Parathyroid adenoma (tissue), 2 donors: Measurements from ENCODE around the gene ZNF524.

Experiments used
- H2AFZ ChIP-seq: fragments of 300-600 bp; sonication (generic); one replicate; pipeline ENCODE4 v1.7.0; 2017; ENCODE audit warnings: antibody characterized with exemption, mild to moderate bottlenecking
- H3K27ac ChIP-seq: fragments of 300-600 bp; sonication (generic); one replicate; pipeline ENCODE4 v1.7.0; 2017
- H3K27me3 ChIP-seq: fragments of 300-600 bp; sonication (generic); one replicate; pipeline ENCODE4 v1.7.0; 2017; ENCODE audit warnings: low read length; ENCODE audit not compliant: control insufficient read depth, insufficient read depth
- H3K36me3 ChIP-seq: fragments of 300-600 bp; sonication (generic); one replicate; pipeline ENCODE4 v1.7.0; 2017; ENCODE audit warnings: low read length; ENCODE audit not compliant: control insufficient read depth, insufficient read depth
- H3K4me1 ChIP-seq: fragments of 300-600 bp; sonication (generic); one replicate; pipeline ENCODE4 v1.7.0; 2017; ENCODE audit warnings: control low read depth
- H3K4me2 ChIP-seq: fragments of 300-600 bp; sonication (generic); one replicate; pipeline ENCODE4 v1.7.0; 2017; ENCODE audit warnings: low read length
- H3K4me3 ChIP-seq: fragments of 300-600 bp; sonication (generic); one replicate; pipeline ENCODE4 v1.7.0; 2017; ENCODE audit warnings: low read depth, low read length
- H3K79me2 ChIP-seq: fragments of 300-600 bp; sonication (generic); one replicate; pipeline ENCODE4 v1.7.0; 2017; ENCODE audit warnings: control low read depth
- H3K9ac ChIP-seq: fragments of 300-600 bp; sonication (generic); one replicate; pipeline ENCODE4 v1.7.0; 2017; ENCODE audit warnings: mild to moderate bottlenecking
- H3K9me3 ChIP-seq: fragments of 300-600 bp; sonication (generic); one replicate; pipeline ENCODE4 v1.7.0; 2017; ENCODE audit warnings: low read length; ENCODE audit not compliant: control insufficient read depth
- TF ChIP-seq, protein P1 (sequence below): fragments of 300-600 bp; sonication (generic); IDR thresholded peaks from one replicate; pipeline ENCODE4 v1.7.0; 2017; ENCODE audit warnings: antibody characterized with exemption, mild to moderate bottlenecking
- donor health status: primary hyperparathyroidism.

The ZNF524 gene

DNA sequence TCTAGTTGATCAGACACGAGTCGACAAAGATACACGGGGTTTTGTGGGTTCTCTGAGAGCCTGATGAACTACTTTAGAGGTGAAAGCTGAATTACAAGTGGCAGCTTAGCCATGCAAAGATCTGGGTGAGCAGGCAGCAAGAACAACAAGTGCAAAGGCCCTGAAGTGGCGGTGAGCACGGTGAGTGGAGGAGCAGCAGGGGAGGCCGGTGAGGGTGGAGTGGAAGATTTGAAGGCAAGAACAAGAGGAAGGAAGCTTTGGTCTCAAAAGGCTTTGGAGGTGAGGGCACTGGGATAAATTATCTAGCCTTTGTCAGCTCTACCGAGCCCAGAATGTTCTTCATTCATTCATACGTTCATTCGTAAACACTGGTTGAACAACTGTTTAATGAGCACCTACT, 6.7 kb downstream of the ZNF524 start:
- no peak overlapping the region for H2AFZ ChIP-seq
- peak overlapping the region; percentile 99 for H3K4me2 ChIP-seq
- H3K79me2 ChIP-seq: peaks cover 39% of the 10 kb centered on the region
- H3K27me3 ChIP-seq: no peaks in the 10 kb centered on the region
- H3K27ac ChIP-seq: no peak overlapping the region
- peaks cover 22% of the 10 kb centered on the region for H3K4me1 ChIP-seq
- TF ChIP-seq, protein P1, sequence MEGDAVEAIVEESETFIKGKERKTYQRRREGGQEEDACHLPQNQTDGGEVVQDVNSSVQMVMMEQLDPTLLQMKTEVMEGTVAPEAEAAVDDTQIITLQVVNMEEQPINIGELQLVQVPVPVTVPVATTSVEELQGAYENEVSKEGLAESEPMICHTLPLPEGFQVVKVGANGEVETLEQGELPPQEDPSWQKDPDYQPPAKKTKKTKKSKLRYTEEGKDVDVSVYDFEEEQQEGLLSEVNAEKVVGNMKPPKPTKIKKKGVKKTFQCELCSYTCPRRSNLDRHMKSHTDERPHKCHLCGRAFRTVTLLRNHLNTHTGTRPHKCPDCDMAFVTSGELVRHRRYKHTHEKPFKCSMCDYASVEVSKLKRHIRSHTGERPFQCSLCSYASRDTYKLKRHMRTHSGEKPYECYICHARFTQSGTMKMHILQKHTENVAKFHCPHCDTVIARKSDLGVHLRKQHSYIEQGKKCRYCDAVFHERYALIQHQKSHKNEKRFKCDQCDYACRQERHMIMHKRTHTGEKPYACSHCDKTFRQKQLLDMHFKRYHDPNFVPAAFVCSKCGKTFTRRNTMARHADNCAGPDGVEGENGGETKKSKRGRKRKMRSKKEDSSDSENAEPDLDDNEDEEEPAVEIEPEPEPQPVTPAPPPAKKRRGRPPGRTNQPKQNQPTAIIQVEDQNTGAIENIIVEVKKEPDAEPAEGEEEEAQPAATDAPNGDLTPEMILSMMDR: no peak
- H3K9me3 ChIP-seq: no peaks in the 10 kb centered on the region
- H3K4me3 ChIP-seq: peak overlapping the region; percentile 94
- H3K9ac ChIP-seq: no peak overlapping the region
- H3K36me3 ChIP-seq: no peaks in the 10 kb centered on the region

DNA sequence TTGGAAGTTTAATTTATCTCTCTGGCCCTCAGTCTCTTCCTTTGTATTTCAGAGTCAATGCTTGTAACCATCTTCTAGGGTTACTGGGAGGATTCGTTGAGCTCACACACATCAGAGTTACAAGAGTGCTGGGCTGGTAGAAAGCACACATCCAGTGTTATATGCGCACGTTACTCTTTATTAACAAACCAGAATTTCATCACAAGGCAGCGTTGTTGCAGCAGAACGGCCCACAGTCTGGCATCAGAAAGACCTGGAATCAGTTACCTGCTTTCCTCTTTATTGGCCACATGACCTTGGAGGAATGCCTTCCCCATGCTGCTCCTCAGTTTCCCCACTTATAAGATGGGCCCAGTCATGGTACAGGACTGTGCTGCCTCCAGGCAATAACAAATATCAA, 9.2 kb downstream of the ZNF524 start:
- Histone ChIP-seq H3K4me1 (peaks cover 28% of the 10 kb centered on the region), H3K79me2 (peaks cover 45% of the 10 kb centered on the region), H3K4me2 (no peak overlapping the region), H3K4me3 (no peak overlapping the region), H2AFZ (no peak overlapping the region), H3K36me3 (no peaks in the 10 kb centered on the region), H3K9ac (no peak overlapping the region), H3K9me3 (no peaks in the 10 kb centered on the region), H3K27ac (no peak overlapping the region), H3K27me3 (no peaks in the 10 kb centered on the region)
- TF ChIP-seq, protein P1: no peak

DNA sequence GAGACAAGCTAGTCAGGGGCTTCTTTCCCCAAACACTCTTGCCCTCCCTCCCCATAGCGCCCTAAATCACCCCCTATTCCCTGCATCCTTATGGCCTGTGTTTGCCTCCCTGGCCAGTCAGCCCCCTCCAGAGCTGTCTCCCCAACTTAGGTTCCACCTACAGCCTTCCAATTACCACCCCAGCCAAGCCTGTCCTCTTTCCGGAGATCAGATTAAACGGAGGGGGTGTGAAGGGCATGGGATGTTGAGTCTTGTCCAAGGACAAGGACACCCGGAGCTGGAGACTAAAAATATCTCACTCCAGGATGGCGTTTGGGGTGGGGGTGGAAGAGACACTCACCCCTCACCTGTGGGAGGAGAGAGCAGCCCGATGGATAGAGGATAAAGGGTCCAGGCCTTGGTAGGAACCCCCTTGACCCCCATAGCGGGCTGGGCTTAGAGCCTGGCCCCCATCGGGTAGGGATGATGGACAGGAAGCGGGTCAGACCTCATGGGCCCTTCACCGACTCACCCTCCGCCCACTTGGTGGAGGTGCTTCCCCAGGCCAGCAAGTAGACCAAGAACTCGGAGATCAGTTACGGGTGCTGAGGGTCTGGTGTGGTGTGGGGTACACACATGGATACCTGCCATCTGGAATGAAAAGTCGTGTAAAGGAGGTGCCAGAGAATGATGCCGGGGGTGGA, 11.4 kb downstream of the ZNF524 start:
- Histone ChIP-seq H3K4me1 (peaks cover 22% of the 10 kb centered on the region), H3K27ac (peak overlapping the region; percentile 81), H3K4me3 (peak overlapping the region; percentile 38), H2AFZ (no peak overlapping the region), H3K9ac (no peak overlapping the region), H3K9me3 (no peaks in the 10 kb centered on the region), H3K79me2 (peaks cover 44% of the 10 kb centered on the region), H3K4me2 (peak overlapping the region; percentile 54), H3K36me3 (no peaks in the 10 kb centered on the region), H3K27me3 (no peaks in the 10 kb centered on the region)
- TF ChIP-seq, protein P1: no peak

DNA sequence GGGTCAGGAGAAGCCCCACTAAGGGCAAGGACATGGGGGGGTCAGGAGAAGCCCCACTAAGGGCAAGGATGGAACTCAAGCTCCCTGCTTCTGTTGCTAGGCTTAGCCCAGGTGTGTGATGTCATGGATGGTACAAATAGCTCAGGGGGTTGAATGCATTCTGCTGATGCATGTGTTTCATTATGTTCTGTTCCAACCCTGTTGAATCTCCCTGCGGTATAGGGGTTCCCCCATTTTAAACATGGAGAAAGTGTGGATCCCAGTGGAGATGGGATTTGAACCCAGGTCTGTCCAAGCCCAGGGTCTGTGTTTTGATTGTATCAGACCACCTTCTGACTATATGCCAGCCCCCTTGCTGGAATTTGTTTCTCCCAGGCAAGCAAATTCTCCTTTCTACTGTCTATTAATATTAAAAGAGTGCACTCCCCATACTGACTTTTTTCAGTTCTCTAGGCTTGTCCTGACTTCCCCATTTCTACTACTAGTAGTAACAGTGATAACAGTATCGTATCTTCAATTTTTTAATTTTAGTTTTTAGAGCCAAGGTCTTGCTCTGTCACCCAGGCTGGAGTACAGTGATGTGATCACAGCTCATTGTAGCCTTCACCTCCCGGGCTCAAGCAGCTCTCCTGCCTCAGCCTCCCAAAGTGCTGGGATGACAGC, 12.0 kb downstream of the ZNF524 start:
- Histone ChIP-seq H3K27me3 (no peaks in the 10 kb centered on the region), H2AFZ (no peak overlapping the region), H3K36me3 (no peaks in the 10 kb centered on the region), H3K4me2 (peak overlapping the region; percentile 54), H3K9ac (no peak overlapping the region), H3K4me3 (peak overlapping the region; percentile 38), H3K27ac (peak overlapping the region; percentile 81), H3K9me3 (no peaks in the 10 kb centered on the region), H3K79me2 (peaks cover 38% of the 10 kb centered on the region), H3K4me1 (peaks cover 18% of the 10 kb centered on the region)
- TF ChIP-seq, protein P1: no peak

DNA sequence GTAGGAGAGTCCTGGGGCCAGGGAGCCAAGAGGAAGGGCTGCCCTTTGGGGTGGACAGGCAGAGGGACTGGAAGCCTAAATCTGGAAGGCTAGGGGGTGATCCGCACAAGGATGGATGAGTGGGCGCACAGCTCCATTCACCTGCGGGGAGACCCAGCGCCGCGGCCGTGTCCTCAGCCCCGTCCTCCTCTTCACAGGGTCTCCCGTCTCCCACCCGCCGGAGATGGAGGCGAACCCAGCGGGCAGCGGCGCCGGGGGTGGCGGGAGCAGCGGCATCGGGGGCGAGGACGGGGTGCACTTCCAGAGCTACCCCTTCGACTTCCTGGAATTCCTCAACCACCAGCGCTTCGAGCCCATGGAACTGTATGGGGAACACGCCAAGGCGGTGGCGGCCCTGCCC, 13.3 kb downstream of the ZNF524 start:
- Histone ChIP-seq H3K4me2 (no peak overlapping the region), H3K4me3 (no peak overlapping the region), H3K9me3 (no peaks in the 10 kb centered on the region), H3K4me1 (peaks cover 16% of the 10 kb centered on the region), H2AFZ (no peak overlapping the region), H3K9ac (no peak overlapping the region), H3K27me3 (no peaks in the 10 kb centered on the region), H3K79me2 (peaks cover 28% of the 10 kb centered on the region), H3K27ac (no peak overlapping the region), H3K36me3 (no peaks in the 10 kb centered on the region)
- TF ChIP-seq, protein P1: no peak
